ENCODE data around the gene TMEM37.

GRCh38 chr2:119426396-119426675 lies 5.3 kb upstream of the TMEM37 start:
- TF ChIP-seq, protein P1, sequence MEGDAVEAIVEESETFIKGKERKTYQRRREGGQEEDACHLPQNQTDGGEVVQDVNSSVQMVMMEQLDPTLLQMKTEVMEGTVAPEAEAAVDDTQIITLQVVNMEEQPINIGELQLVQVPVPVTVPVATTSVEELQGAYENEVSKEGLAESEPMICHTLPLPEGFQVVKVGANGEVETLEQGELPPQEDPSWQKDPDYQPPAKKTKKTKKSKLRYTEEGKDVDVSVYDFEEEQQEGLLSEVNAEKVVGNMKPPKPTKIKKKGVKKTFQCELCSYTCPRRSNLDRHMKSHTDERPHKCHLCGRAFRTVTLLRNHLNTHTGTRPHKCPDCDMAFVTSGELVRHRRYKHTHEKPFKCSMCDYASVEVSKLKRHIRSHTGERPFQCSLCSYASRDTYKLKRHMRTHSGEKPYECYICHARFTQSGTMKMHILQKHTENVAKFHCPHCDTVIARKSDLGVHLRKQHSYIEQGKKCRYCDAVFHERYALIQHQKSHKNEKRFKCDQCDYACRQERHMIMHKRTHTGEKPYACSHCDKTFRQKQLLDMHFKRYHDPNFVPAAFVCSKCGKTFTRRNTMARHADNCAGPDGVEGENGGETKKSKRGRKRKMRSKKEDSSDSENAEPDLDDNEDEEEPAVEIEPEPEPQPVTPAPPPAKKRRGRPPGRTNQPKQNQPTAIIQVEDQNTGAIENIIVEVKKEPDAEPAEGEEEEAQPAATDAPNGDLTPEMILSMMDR (IDR thresholded peaks at IDR 0.05): no peak
- no peak for TF ChIP-seq POLR2A (IDR thresholded peaks at IDR 0.05)

Data from tibial nerve (tissue), 3 donors.